IMR-90 (cell line): Measurements from ENCODE around the gene FITM1. TPM values are rescaled to one million over a fixed set of nuclear protein-coding genes. Genes with fewer than 3 reads are reported as not detected.

ENCODE experiments used
- ATAC-seq: fragments of 200-7000 bp; cut with Tn5 transposase; 2 replicates; pipeline ENCODE4 v1.9.1; 2020; ENCODE audit warnings: low read depth, mild to moderate bottlenecking, moderate library complexity
- BruUV-seq: library from RNA; stranded (reverse); fragments of 400-500 nt; replicated peaks from 2 replicates; lab custom pipeline; 2021; lab: Mats Ljungman, UMichigan
- CTCF ChIA-PET: fragments of 300-600 bp; formaldehyde crosslinking; extraction: SDS; loops from one replicate; lab custom pipeline; 2021; ENCODE audit warnings: antibody characterized with exemption; lab: Yijun Ruan, JAX
- POLR2A ChIA-PET: fragments of 300-600 bp; sonication (Branson Sonifier 250); formaldehyde crosslinking; loops from one replicate; lab custom pipeline; 2022; ENCODE audit warnings: antibody characterized with exemption; ENCODE audit not compliant: unreplicated experiment; lab: Charles Lee
- DNase-seq: peaks from one replicate; pipeline ENCODE4 v3.0.0; 2013
- H2AFZ ChIP-seq: replicated peaks from 2 replicates; pipeline ENCODE3; 2013; ENCODE audit warnings: low read length, mild to moderate bottlenecking; ENCODE audit not compliant: poor library complexity
- H2AK5ac ChIP-seq: 2 replicates; pipeline ENCODE4 v1.6.1; 2013; ENCODE audit warnings: low read depth, low read length, inconsistent platforms
- H2AK9ac ChIP-seq: replicated peaks from 2 replicates; pipeline ENCODE3; 2013; ENCODE audit warnings: mild to moderate bottlenecking, low read depth, low read length, moderate library complexity; ENCODE audit not compliant: poor library complexity
- H2BK120ac ChIP-seq: 2 replicates; pipeline ENCODE4 v1.6.1; 2013; ENCODE audit warnings: low read depth, low read length, inconsistent platforms
- H2BK15ac ChIP-seq: 3 replicates; pipeline ENCODE4 v1.6.1; 2013; ENCODE audit warnings: low read depth, low read length, inconsistent platforms
- H2BK20ac ChIP-seq: 2 replicates; pipeline ENCODE4 v1.6.1; 2013; ENCODE audit warnings: low read depth, mild to moderate bottlenecking, inconsistent platforms, low read length, moderate library complexity
- H2BK5ac ChIP-seq: 2 replicates; pipeline ENCODE4 v1.6.1; 2013; ENCODE audit warnings: mild to moderate bottlenecking, low read depth, low read length, inconsistent platforms; ENCODE audit not compliant: poor library complexity, severe bottlenecking
- H3K14ac ChIP-seq: replicated peaks from 2 replicates; pipeline ENCODE4 v1.6.1; 2013; ENCODE audit warnings: low read depth, low read length, inconsistent platforms
- H3K18ac ChIP-seq: 2 replicates; pipeline ENCODE4 v1.6.1; 2013; ENCODE audit warnings: low read depth, low read length, control low read depth
- H3K23ac ChIP-seq: 2 replicates; pipeline ENCODE4 v1.6.1; 2013; ENCODE audit warnings: low read depth, low read length, inconsistent platforms
- H3K27ac ChIP-seq: 2 replicates; pipeline ENCODE4 v1.5.1; 2013; ENCODE audit warnings: mild to moderate bottlenecking, control low read depth, low read length; ENCODE audit not compliant: insufficient read depth
- H3K27me3 ChIP-seq: 2 replicates; pipeline ENCODE4 v1.6.1; 2013; ENCODE audit warnings: low read length; ENCODE audit not compliant: control insufficient read depth, insufficient read depth
- H3K36me3 ChIP-seq: 2 replicates; pipeline ENCODE4 v1.6.1; 2013; ENCODE audit warnings: low read length, mixed read lengths; ENCODE audit not compliant: control insufficient read depth, insufficient read depth
- H3K4ac ChIP-seq: 2 replicates; pipeline ENCODE4 v1.6.1; 2013; ENCODE audit warnings: low read depth, low read length, inconsistent platforms
- H3K4me1 ChIP-seq: 2 replicates; pipeline ENCODE4 v1.6.1; 2013; ENCODE audit warnings: low read length, mixed read lengths; ENCODE audit not compliant: control insufficient read depth, insufficient read depth
- H3K4me2 ChIP-seq: 2 replicates; pipeline ENCODE4 v1.6.1; 2013; ENCODE audit warnings: low read depth, mild to moderate bottlenecking, control low read depth, low read length, moderate library complexity
- H3K4me3 ChIP-seq: 2 replicates; pipeline ENCODE4 v1.5.1; 2013; ENCODE audit warnings: low read depth, mild to moderate bottlenecking, control low read depth, low read length, moderate library complexity; ENCODE audit not compliant: insufficient read depth
- H3K56ac ChIP-seq: 2 replicates; pipeline ENCODE4 v1.6.1; 2013; ENCODE audit warnings: low read length, inconsistent platforms; ENCODE audit not compliant: insufficient read depth; ENCODE audit errors: extremely low read depth
- H3K79me1 ChIP-seq, 2 experiments: 2 replicates each; pipeline ENCODE4 v1.6.1; 2013; ENCODE audit warnings: low read length in 2 of 2, inconsistent platforms in 1 of 2, low read depth in 1 of 2
- H3K9ac ChIP-seq: 2 replicates; pipeline ENCODE4 v1.6.1; 2013; ENCODE audit warnings: low read depth, low read length, control low read depth
- H3K9me1 ChIP-seq: 2 replicates; pipeline ENCODE4 v1.6.1; 2013; ENCODE audit warnings: low read length, inconsistent platforms; ENCODE audit not compliant: insufficient read depth
- H3K9me3 ChIP-seq: 2 replicates; pipeline ENCODE4 v1.6.1; 2013; ENCODE audit warnings: low read length; ENCODE audit not compliant: control insufficient read depth, insufficient read depth
- H4K20me1 ChIP-seq: 2 replicates; pipeline ENCODE4 v1.6.1; 2013; ENCODE audit warnings: low read length, inconsistent platforms; ENCODE audit not compliant: insufficient read depth
- H4K5ac ChIP-seq: 2 replicates; pipeline ENCODE4 v1.6.1; 2013; ENCODE audit warnings: mild to moderate bottlenecking, low read depth, low read length, control low read depth
- H4K8ac ChIP-seq, 2 experiments: 2 replicates each; pipeline ENCODE4 v1.6.1; 2013; ENCODE audit warnings: low read depth in 2 of 2, low read length in 2 of 2, control low read depth in 1 of 2, inconsistent platforms in 1 of 2
- H4K91ac ChIP-seq: 2 replicates; pipeline ENCODE4 v1.6.1; 2013; ENCODE audit warnings: low read depth, low read length, inconsistent platforms; ENCODE audit not compliant: insufficient read depth
- BHLHE40 ChIP-seq: fragments of 150-350 bp; IDR thresholded peaks from 2 replicates; pipeline ENCODE4 v1.6.1; 2016; ENCODE audit warnings: mild to moderate bottlenecking, low read depth, low read length
- CHD1 ChIP-seq: IDR thresholded peaks from 2 replicates; pipeline ENCODE4 v1.6.1; 2012; ENCODE audit warnings: low read depth, low read length, improper control_type of control experiment
- FOS ChIP-seq: fragments of 150-350 bp; IDR thresholded peaks from 2 replicates; pipeline ENCODE4 v1.6.1; 2016; ENCODE audit warnings: low read depth, low read length
- MXI1 ChIP-seq: IDR thresholded peaks from 2 replicates; pipeline ENCODE4 v1.6.1; 2012; ENCODE audit warnings: low read depth, mild to moderate bottlenecking, low read length, moderate library complexity, borderline replicate concordance
- POLR2A ChIP-seq: IDR thresholded peaks from 2 replicates; pipeline ENCODE4 v1.6.1; 2012; ENCODE audit warnings: mild to moderate bottlenecking, low read depth, low read length
- RFX5 ChIP-seq: IDR thresholded peaks from 2 replicates; pipeline ENCODE4 v1.8.0; 2012; ENCODE audit warnings: low read depth, mild to moderate bottlenecking, low read length, moderate library complexity
- SMC3 ChIP-seq: fragments of 150-350 bp; IDR thresholded peaks from 2 replicates; pipeline ENCODE4 v1.6.1; 2016; ENCODE audit warnings: low read depth, mild to moderate bottlenecking, antibody characterized with exemption, low read length, moderate library complexity
- WGBS, 2 experiments: methylation state at CpG; one replicate each; pipeline versions ENCODE4 v1.1.5 to v1.1.7; 2013; ENCODE audit warnings: missing lambda C conversion rate in 2 of 2; ENCODE audit not compliant: insufficient read length in 1 of 2; ENCODE audit errors: extremely low coverage in 2 of 2; 5-methylcytosine and 5-hydroxymethylcytosine counted together
- dilution Hi-C: fragments of 300-500 bp; cut with HindIII; formaldehyde crosslinking; loops from one replicate; pipeline ENCODE4 v1.14.3; 2018; ENCODE audit warnings: low sequenced_read_pairs; ENCODE audit not compliant: unreplicated experiment
- in situ Hi-C: fragments of 300-500 bp; cut with MboI; formaldehyde crosslinking; loops from 3 replicates; pipeline ENCODE4 v1.14.3; 2019; ENCODE audit warnings: low sequenced_read_pairs, inconsistent platforms, mixed read lengths
- intact Hi-C: fragments of 100-400 bp; cut with micrococcal nuclease; formaldehyde crosslinking; loops from 2 replicates; pipeline ENCODE4 v1.10.0; 2022
- polyA plus RNA-seq, 3 experiments: library from polyadenylated mRNA; depleted of rRNA; stranded (reverse); fragments of >200 nt; gene quantifications; 2 replicates each; pipeline ENCODE4 v1.2.3, GENCODE V29; 2012; ENCODE audit warnings: low replicate concordance in 1 of 3
- total RNA-seq: library from RNA; depleted of rRNA; stranded (reverse); fragments of >200 nt; gene quantifications from 2 replicates; pipeline ENCODE4 v1.2.3, GENCODE V29; 2012
- TF ChIP-seq, protein P1 (sequence below): fragments of 150-350 bp; IDR thresholded peaks from 2 replicates; pipeline ENCODE4 v1.6.1; 2016; ENCODE audit warnings: low read depth, mild to moderate bottlenecking, low read length, moderate library complexity, borderline replicate concordance

FITM1 gene
- total and polyA plus RNA-seq, 2 of the 4 experiments (the other 2 are of a cell fraction): not detected

DNA sequence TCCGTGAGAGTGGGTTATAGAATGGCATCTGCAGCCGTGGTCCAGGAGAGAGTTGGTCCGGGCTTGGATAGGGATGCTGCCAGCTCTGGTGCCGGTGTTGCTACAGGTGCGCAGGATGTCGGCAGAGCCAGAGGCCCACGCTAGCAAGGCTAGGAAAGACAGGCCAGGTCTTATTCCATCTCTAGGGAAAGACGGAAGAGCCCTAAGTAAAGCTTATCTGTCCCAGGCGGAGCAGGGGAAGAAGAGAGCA, 5.0 kb downstream of the FITM1 start:
- peaks cover 23% of the 10 kb centered on the region for H3K36me3 ChIP-seq
- DNase-seq (no peak), ATAC-seq (no peak)
- H3K27ac ChIP-seq: peak overlapping the region; percentile 5; the same call in 1 of the 2 replicates
- H2BK5ac ChIP-seq: no peak overlapping the region
- H4K5ac ChIP-seq: no peak overlapping the region
- H3K27me3 ChIP-seq: no peaks in the 10 kb centered on the region
- peak overlapping the region; percentile 97 for H3K4me3 ChIP-seq
- no peak overlapping the region; the same call in 1 of the 2 replicates for H2AK5ac ChIP-seq
- intact Hi-C loops: no loop called here
- peaks cover 19% of the 10 kb centered on the region for H3K9me1 ChIP-seq
- H3K9ac ChIP-seq: peak overlapping the region; percentile 13; the same call in 1 of the 2 replicates
- no peaks in the 10 kb centered on the region for H3K9me3 ChIP-seq
- H4K91ac ChIP-seq: peak overlapping the region; percentile 61
- POLR2A ChIA-PET: no interaction called here
- H3K14ac ChIP-seq: peak overlapping the region; percentile 73; the same call in 1 of the 2 replicates
- H3K23ac ChIP-seq: peak overlapping the region; percentile 12; the same call in 1 of the 2 replicates
- H3K79me1 ChIP-seq: peaks cover 17 to 38% of the 10 kb centered on the region in 2 experiments; a peak in 3 of 4 replicates
- H2BK20ac ChIP-seq: no peak overlapping the region
- peak overlapping the region; percentile 99 for H2AFZ ChIP-seq
- peak overlapping the region; percentile 64; the same call in 1 of the 2 replicates for H3K56ac ChIP-seq
- peaks cover 11% of the 10 kb centered on the region; the same call in 1 of the 2 replicates for H4K20me1 ChIP-seq
- no peak overlapping the region for H2BK120ac ChIP-seq
- dilution Hi-C loops: no loop called here
- no peak overlapping the region for H3K18ac ChIP-seq
- peak overlapping the region in 1 of 2 experiments; percentile 20; a peak in 2 of 4 replicates for H4K8ac ChIP-seq
- in situ Hi-C loops: loop anchor here (10.0 to 25.0 kb wide), 3 partner anchors 299 to 1048 kb away; partner anchors contain the start of genes ACIN1, BCL2L2, C14orf119 and PABPN1
- H3K4me1 ChIP-seq: peaks cover 11% of the 10 kb centered on the region
- peak overlapping the region; percentile 82 for H2AK9ac ChIP-seq
- H3K4me2 ChIP-seq: peak overlapping the region; percentile 87
- BruUV-seq: no TSS peak
- no peak overlapping the region for H2BK15ac ChIP-seq
- H3K4ac ChIP-seq: 0 out of 2 replicates have a peak overlapping the region, but pooled peaks have one; percentile 51
- CTCF ChIA-PET: interaction anchor here (0.9 to 1.5 kb wide), 3 partner anchors 8 to 78 kb away, joined by 3 to 4 read pairs (median 3); no protein-coding TSS in a partner anchor
- TF ChIP-seq FOS: no peak
- TF ChIP-seq, protein P1, sequence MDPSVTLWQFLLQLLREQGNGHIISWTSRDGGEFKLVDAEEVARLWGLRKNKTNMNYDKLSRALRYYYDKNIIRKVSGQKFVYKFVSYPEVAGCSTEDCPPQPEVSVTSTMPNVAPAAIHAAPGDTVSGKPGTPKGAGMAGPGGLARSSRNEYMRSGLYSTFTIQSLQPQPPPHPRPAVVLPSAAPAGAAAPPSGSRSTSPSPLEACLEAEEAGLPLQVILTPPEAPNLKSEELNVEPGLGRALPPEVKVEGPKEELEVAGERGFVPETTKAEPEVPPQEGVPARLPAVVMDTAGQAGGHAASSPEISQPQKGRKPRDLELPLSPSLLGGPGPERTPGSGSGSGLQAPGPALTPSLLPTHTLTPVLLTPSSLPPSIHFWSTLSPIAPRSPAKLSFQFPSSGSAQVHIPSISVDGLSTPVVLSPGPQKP: no peak
- TF ChIP-seq CHD1: no peak
- no peak for TF ChIP-seq BHLHE40
- no peak for TF ChIP-seq MXI1
- TF ChIP-seq POLR2A: no peak
- no peak for TF ChIP-seq SMC3
- TF ChIP-seq RFX5: no peak
- 0% methylated on average over 4 of the region's 9 CpGs; no CpG with 5 or more reads in 1 of the 2 experiments for WGBS, 2 experiments
